Stimulated activated CD8-positive, alpha-beta memory T cell treated with anti-CD3 and anti-CD28 coated beads, Interleukin-4, amount 100 ng/mL, for 48 hours (primary cell): ENCODE measurements around the gene IGSF9B.
A peak's percentile ranks its signal among the peaks of the same experiment; 100 is the strongest.

Source experiments
- DNase-seq: peaks from one replicate; pipeline ENCODE4 v3.0.0-alpha.2; 2020

The IGSF9B gene

DNA sequence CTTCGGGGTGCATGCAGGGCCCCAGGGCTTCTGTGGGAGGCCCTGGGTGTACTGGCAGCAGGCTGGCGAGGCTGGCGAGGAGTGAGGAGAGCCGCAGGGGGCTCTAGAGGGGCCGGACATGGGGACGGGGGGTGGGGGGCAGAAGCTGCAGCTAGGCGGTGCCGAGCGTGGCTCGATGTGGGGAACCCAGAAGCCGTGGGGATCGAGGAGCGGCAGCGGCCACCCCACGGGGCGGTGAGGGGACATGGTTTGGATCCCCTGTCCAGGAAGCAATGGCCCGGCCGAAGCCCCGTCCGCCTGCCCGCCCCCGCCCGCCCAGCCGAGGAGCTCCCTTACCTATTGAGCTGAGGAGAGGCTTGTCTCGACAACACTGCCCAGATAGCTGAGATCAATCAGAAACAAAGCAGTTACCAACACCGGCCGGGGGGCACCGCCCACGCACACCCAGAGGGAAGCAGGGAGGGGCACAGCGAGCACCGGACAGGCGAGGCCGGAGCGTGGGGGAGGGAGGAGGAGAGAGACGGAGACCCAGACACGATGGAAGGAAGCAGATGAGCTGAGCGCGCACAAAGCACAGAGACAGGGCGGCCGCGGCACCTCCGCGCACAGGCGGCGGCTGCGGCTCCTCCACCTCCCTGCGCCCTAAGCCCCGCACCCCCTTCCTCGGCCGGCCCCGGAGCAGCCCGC is 38.7 kb downstream of the IGSF9B start:
- DNase-seq = no peak

DNA sequence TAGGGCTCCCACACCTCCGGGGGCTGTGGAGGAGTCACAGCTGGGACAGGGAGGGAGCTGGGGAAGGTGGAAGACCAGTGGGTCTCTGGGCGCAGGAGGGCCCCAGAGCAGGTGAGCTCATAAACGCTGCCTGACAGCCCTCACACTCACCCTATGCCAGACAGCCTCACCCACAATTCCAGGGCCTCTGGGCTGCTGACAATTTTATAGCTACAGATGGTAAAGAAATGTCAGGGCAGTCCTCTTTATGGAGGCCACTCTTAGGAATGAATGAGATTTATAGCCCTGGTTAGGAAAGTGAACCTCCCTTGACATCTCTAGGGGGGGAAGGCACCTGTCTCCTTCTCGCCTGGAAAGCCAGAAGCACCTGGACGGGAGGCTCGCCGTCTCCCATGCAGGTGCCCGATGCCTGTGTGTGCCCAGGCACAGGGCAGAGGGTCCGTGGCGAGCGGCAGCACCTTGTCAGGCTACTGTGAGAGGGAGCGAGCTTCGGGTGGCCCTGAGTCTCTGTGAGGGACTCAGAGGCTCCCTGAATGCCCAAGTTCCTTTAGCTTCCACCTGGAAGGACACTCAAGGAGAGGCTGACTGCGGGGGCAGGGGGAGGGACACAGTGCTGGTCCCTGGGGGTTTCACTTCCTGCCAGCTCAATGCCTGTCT is 39.9 kb downstream of the IGSF9B start:
- DNase-seq = no peak

DNA sequence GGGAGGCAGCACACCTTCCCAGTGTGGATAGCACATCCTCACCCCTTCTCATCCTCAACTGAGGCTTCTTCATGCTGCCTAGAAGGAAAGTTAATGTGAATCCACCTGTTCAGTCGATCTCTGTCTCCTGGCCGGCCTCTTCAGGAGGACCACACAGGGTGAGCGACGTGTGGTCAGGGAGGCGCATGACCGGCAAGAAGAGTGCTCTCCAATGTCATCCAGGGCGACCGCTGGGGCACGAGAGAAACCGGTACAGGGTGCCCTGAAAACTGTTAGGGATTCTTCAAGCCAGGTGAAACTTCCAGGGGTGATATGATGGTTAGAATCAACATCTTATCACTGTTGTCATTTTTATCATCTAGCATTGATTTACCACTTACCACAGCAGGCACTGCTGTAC is 43.0 kb downstream of the IGSF9B start:
- no peak for DNase-seq

- no peak for DNase-seq
Observed at GRCh38 chr11:133911171-133911570, 45.6 kb downstream of the IGSF9B start.

DNA sequence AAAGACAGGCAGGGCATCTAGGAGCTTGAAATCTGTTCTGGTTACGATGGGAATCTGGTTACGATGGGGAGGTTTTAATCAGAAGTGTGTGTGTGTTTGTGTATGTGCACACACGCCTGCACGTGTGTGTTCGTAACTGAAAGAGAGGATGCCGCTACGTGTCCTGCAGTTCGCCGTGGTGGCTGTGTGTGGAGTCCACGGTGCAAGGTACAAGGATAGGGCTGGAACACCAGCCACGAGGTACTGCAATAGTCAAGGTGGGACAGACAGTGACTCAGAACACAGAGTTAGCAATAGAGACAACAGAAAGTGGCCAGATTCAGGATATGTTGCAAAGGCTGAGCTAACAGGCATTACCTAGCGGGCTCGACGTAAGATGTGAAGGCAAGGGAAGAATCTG is 46.7 kb downstream of the IGSF9B start:
- no peak for DNase-seq

DNA sequence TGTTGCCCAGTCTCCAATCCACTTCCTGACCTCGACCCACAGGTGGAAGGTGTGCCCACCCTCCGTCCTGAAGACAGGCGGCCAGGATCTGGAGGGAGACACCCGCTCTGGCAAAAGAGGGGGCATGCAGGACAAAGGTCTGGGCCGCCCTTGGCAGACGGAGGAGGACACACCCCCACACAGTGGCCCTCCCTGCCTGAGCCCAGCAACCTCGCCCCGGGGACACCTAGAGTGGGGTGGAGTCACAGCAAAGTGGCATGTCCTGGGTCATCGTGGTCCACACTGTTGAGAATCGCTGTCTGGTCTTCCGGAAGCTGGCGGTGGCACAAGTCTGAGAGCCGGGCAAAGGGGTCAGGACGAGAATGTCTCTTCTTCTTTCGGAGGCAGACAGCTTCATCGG is 47.9 kb downstream of the IGSF9B start:
- DNase-seq = no peak

- no peak for DNase-seq
Observed at GRCh38 chr11:133907841-133908241, 48.9 kb downstream of the IGSF9B start.

GRCh38 chr11:133907216-133907615 is 49.6 kb downstream of the IGSF9B start:
- DNase-seq = no peak

DNA sequence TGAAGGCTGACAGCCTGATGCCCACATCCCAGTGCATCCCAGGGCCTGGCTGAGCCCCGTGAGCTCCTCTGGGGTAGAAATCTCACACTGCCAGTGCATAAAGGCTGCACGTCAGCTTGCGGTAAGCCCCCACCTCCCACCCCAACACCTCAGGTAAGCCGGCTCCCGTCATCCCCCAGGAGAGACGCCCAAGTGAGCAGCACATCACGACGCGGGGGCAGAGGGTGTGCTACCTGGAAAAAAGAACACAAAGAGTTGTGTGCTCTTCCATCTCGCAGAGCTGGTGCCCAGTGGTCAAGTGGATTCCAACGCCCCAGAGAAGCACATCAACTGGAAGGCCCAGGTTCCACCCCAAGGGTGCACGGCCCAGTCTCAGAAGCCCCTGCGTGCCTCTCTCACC is 50.0 kb downstream of the IGSF9B start:
- DNase-seq = no peak

- DNase-seq = no peak
Observed at GRCh38 chr11:133906241-133906640, 50.5 kb downstream of the IGSF9B start.

GRCh38 chr11:133905677-133906156 is 51.1 kb downstream of the IGSF9B start:
- DNase-seq = no peak

- no peak for DNase-seq
Observed at GRCh38 chr11:133904818-133905515, 51.8 kb downstream of the IGSF9B start.

- DNase-seq = no peak
Observed at GRCh38 chr11:133903875-133904817, 52.6 kb downstream of the IGSF9B start.

DNA sequence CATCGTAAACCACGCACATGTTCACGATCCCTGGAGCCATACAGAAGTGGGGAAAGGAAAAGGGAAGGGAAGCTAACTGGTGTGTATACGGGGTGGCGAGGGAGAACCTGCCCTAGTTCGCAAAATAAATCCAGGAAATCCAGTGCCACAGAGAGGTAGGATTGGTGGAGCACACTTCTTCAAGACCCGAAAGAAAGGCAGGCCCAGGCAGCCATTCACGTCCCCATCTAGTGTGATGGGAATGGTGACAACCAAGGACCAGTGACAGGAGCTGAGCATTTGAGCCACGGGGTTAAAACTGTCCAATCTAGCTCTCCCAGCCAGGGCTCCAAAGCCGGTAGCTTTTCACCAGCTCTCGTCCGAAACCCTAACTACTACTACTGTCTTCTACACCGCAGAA is 53.7 kb downstream of the IGSF9B start:
- no peak for DNase-seq

DNA sequence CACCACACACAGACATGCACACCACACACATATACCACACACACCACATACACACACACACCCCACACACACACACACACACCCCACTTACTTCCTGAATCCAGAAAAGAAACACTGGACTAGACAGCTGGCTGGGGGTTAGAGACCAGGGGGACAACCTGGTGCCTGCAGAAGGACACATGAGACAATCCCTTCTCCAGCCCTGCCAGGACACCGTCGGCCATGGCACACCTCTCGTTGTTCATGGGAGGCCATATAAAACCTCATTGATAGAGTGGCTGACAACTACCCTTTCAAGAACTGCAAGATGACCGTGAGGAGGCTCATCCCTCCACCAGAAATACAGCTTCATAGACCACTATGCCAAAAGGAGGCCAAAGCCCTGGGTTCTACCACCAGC is 54.3 kb downstream of the IGSF9B start:
- DNase-seq = no peak

DNA sequence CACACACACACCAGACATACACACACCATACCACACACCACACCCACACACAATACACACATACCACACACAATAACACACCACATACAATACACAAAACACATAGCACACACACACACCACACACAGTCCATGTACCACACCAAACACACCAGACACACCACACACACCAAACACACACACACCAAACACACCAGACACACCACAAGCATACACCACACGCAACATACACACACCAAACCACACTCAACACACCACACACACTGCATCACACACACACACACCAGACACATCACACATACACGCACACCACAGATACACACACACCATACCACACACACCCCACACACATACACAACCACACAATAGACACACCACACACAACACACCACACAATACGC is 54.8 kb downstream of the IGSF9B start:
- no peak for DNase-seq

DNA sequence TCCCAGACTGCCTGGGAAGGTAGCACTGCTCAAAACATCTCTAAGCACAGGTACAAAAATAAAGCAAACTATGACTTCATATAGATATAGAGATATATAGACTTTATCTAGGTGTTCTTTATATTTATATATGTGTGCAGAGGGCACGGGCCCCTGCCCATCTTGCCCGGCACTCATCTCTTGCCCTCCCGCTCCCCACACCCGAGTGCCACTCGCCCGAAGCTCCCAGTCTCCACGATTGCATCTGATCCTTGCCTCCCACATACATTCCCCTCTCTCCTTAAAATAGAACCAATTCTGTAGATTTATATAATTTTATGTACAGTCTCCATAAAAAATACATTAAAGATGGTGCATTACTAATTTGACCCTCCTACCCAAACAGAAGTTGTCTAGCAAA is 55.5 kb downstream of the IGSF9B start:
- no peak for DNase-seq

GRCh38 chr11:133900176-133901105 is 56.3 kb downstream of the IGSF9B start:
- DNase-seq = peak; percentile 14

DNA sequence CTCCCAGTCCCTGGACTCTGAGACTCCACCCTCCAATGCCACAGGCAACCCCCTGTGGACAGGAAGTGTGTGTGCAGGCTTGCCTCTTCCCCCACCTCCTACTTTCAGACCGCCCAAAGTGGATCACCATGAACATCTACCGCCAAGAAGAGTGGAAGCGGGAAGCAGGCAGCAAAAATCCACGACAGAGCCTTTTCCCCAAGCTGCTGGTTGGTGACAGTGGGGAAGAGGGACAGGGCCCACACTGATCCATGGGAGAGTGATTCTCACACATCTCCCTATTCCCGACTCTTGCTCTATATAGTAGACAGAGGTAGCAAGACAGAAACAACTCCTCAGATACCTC is 58.0 kb downstream of the IGSF9B start:
- peak; percentile 7 for DNase-seq

GRCh38 chr11:133898031-133898769 is 58.6 kb downstream of the IGSF9B start:
- DNase-seq = peak; percentile 22

- no peak for DNase-seq
Observed at GRCh38 chr11:133897331-133897650, 59.5 kb downstream of the IGSF9B start.
